GM10266 (cell line): Measurements from ENCODE around the gene NPTXR.

ENCODE experiments used
- DNase-seq: peaks from one replicate; pipeline ENCODE4 v3.0.0; 2012; ENCODE audit errors: extremely low spot score
- CTCF ChIP-seq: IDR thresholded peaks from 2 replicates; pipeline ENCODE4 v1.5.1; 2012; ENCODE audit warnings: mild to moderate bottlenecking, low read depth; ENCODE audit not compliant: control insufficient read depth, insufficient read depth; ENCODE audit errors: missing control alignments

Gene NPTXR

GRCh38 chr22:38829485-38829884 lies 14.3 kb downstream of the NPTXR start:
- no peak for TF ChIP-seq CTCF
- no peak for DNase-seq

DNA sequence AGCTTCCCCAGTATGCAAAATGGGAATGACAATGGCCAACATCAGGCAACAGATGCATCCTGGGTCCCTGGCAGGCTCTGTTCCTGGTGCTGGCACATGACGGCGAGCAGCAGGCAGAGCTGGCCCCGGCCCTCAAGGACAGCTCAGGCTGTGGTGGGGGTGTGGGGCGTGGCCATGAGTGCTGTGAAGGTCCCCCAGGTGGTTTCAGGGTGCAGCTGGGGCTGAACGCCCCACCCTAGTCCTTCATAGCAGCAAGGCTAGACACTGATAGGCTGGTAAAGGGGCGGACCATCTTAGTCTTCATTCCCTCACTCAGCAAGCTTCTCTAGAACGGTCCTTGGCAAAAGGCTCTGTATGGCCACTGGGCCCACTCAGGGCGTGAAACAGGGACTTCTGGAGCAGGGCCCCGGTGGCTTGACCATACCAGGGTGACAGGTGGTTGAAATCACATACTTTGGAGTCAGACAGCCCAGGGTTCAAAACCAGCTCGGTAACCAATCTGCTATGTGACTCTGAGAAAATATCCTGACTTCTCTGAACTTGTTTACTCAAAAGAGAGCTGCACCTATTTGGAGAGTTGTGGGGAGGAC lies 15.1 kb downstream of the NPTXR start:
- no peak for DNase-seq
- TF ChIP-seq CTCF, result no peak

DNA sequence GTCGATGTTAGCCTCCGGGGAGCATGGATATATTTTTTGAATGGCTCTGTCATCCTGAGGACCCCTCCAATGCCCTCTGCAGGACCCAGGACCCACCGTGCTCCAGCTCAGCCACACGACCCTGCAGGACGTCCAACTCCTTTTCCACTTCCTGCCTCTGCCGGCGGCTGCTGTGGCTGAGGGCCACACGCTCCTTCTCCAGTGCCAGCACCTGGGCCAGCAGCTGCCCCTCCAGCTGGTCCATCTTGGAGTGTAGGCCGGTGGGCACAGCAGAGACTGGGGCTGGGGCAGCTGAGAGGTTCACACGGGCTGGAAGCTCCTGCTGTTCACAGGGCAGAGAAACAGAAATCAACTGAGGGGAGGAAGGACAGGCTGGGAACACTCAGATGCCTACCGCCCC lies 15.6 kb downstream of the NPTXR start:
- no peak for DNase-seq
- TF ChIP-seq CTCF, result no peak

- TF ChIP-seq CTCF, result no peak
- no peak for DNase-seq
These were observed 16.3 kb downstream of the NPTXR start for GRCh38 chr22:38827510-38827909.

DNA sequence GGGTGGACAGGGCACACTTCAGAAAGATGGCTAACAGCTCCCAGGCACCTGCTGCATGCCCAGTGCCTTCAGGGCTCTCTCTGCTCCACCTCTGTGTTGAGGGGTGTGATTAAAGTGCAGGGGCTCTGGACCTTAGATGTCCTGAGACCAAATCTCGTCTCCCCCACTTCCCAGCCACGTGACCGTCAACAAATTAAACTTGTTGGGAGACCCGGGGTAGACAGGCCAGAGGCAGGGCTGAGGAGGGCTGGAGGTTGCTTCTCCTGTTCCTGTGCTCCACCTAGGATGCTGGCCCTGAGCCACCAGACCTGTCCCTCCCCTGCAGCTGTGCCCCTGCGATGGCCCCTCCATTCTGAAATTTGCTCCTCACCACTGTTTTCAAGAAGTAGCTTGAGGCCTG lies 17.0 kb downstream of the NPTXR start:
- DNase-seq, result no peak
- TF ChIP-seq CTCF, result no peak

DNA sequence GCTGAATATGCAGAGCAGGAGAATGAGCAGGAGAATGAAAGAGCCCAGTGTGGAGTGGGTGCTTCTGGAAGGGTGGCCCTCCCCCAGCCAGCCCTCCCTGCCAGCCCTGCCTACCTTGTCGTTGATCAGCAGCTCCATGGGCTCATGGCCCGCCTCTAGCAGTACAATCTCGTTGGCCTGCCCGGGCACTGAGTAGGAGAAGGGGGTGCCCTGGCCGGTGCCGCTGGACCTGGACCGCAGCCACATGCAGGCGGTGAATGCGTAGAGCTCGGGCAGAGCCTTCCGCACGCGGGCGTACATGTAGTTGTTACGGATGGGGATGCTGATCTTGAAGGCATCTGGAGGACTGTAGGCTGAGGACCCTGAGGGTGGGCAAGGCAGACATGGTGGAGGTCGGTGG lies 17.4 kb downstream of the NPTXR start:
- TF ChIP-seq CTCF, result no peak
- no peak for DNase-seq

- TF ChIP-seq CTCF, result no peak
- peak; percentile 71 for DNase-seq
These were observed 19.2 kb downstream of the NPTXR start for GRCh38 chr22:38824585-38824984.
